ENCODE data around the gene CHRNB1. TPM values are rescaled to one million over a fixed set of nuclear protein-coding genes. Genes with fewer than 3 reads are reported as not detected.

CHRNB1 gene
- total and polyA plus RNA-seq, 4 donors = 7.0 to 11.9 (median 10.6) TPM

GRCh38 chr17:7466318-7466638, 21.4 kb downstream of the CHRNB1 start:
- H3K36me3 ChIP-seq (ENCODE audit: control insufficient read depth in 4 of 4, insufficient read depth in 4 of 4, low read length in 4 of 4) = peaks cover 0 to 40% (median 15%) of the 10 kb centered on the region in 4 donors
- no peaks in the 10 kb centered on the region for H3K27me3 ChIP-seq (ENCODE audit: control insufficient read depth in 3 of 3, insufficient read depth in 3 of 3, low read length in 2 of 3)
- H3K9ac ChIP-seq (ENCODE audit: insufficient read depth in 1 of 2, low read length in 2 of 2) = no peak overlapping the region
- H3K9me3 ChIP-seq (ENCODE audit: control insufficient read depth in 4 of 4, insufficient read depth in 3 of 4, low read length in 3 of 4) = no peaks in the 10 kb centered on the region
- DNase-seq = no peak
- ATAC-seq (ENCODE audit: insufficient read depth, low FRiP score) = no peak
- no peak for TF ChIP-seq CTCF (IDR thresholded peaks at IDR 0.05; ENCODE audit: control extremely low read depth, extremely low read depth)
- WGBS, 2 donors = 58 to 76% methylated on average over 9 of the region's 9 CpGs
- peak overlapping the region; percentile 59 to 82 for H3K27ac ChIP-seq (ENCODE audit: low read depth in 1 of 2, low read length in 1 of 2)
- H3K4me1 ChIP-seq (ENCODE audit: control insufficient read depth in 5 of 5, insufficient read depth in 5 of 5, low read length in 5 of 5) = peaks cover 0 to 13% (median 4%) of the 10 kb centered on the region in 5 donors
- H3K4me3 ChIP-seq = no peak overlapping the region

- 58 to 67% methylated on average over 16 of the region's 16 CpGs for WGBS, 2 donors
- Histone ChIP-seq H3K36me3 (ENCODE audit: control insufficient read depth in 4 of 4, insufficient read depth in 4 of 4, low read length in 4 of 4) (peaks cover 0 to 40% (median 14%) of the 10 kb centered on the region in 4 donors), H3K27me3 (ENCODE audit: control insufficient read depth in 3 of 3, insufficient read depth in 3 of 3, low read length in 2 of 3) (no peaks in the 10 kb centered on the region), H3K4me3 (no peak overlapping the region), H3K27ac (ENCODE audit: low read depth in 1 of 2, low read length in 1 of 2) (peak overlapping the region; percentile 59 to 82), H3K4me1 (ENCODE audit: control insufficient read depth in 5 of 5, insufficient read depth in 5 of 5, low read length in 5 of 5) (peaks cover 0 to 13% (median 4%) of the 10 kb centered on the region in 5 donors), H3K9ac (ENCODE audit: insufficient read depth in 1 of 2, low read length in 2 of 2) (no peak overlapping the region), H3K9me3 (ENCODE audit: control insufficient read depth in 4 of 4, insufficient read depth in 3 of 4, low read length in 3 of 4) (no peaks in the 10 kb centered on the region)
- DNase-seq = no peak
- TF ChIP-seq CTCF (IDR thresholded peaks at IDR 0.05; ENCODE audit: control extremely low read depth, extremely low read depth) = no peak
- ATAC-seq (ENCODE audit: insufficient read depth, low FRiP score) = no peak
Measured at GRCh38 chr17:7466639-7467341, 21.9 kb downstream of the CHRNB1 start.

DNA sequence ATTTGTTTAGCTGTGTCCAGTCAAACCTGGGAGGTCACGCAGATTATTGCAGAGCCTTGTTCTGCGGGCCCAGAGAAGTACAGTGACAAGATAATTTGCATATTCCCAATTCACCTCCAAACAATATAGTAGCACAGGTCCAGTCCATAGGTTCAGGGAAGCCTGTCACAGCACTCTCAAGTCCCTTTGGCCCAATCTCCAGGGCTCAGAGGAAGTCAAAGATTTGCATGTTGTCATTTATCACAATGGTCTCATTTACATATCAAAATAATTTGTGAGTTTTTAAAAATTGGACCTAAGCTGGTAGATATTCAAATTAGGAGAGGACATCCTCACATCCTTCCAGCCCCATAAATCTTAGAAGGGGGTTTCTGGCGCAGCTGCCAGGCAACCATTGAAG, 22.6 kb downstream of the CHRNB1 start:
- 85 to 89% methylated on average over 3 of the region's 3 CpGs for WGBS, 2 donors
- peaks cover 0 to 32% (median 11%) of the 10 kb centered on the region in 4 donors for H3K36me3 ChIP-seq (ENCODE audit: control insufficient read depth in 4 of 4, insufficient read depth in 4 of 4, low read length in 4 of 4)
- peaks cover 0 to 13% (median 4%) of the 10 kb centered on the region in 5 donors for H3K4me1 ChIP-seq (ENCODE audit: control insufficient read depth in 5 of 5, insufficient read depth in 5 of 5, low read length in 5 of 5)
- DNase-seq = no peak
- H3K9me3 ChIP-seq (ENCODE audit: control insufficient read depth in 4 of 4, insufficient read depth in 3 of 4, low read length in 3 of 4) = no peaks in the 10 kb centered on the region
- TF ChIP-seq CTCF (IDR thresholded peaks at IDR 0.05; ENCODE audit: control extremely low read depth, extremely low read depth) = no peak
- H3K27me3 ChIP-seq (ENCODE audit: control insufficient read depth in 3 of 3, insufficient read depth in 3 of 3, low read length in 2 of 3) = no peaks in the 10 kb centered on the region
- H3K9ac ChIP-seq (ENCODE audit: insufficient read depth in 1 of 2, low read length in 2 of 2) = no peak overlapping the region
- no peak for ATAC-seq (ENCODE audit: insufficient read depth, low FRiP score)
- H3K4me3 ChIP-seq = no peak overlapping the region
- H3K27ac ChIP-seq (ENCODE audit: low read depth in 1 of 2, low read length in 1 of 2) = peak overlapping the region; percentile 59 to 82
